Measurements from ENCODE around the gene NRBP1.

The NRBP1 gene

DNA sequence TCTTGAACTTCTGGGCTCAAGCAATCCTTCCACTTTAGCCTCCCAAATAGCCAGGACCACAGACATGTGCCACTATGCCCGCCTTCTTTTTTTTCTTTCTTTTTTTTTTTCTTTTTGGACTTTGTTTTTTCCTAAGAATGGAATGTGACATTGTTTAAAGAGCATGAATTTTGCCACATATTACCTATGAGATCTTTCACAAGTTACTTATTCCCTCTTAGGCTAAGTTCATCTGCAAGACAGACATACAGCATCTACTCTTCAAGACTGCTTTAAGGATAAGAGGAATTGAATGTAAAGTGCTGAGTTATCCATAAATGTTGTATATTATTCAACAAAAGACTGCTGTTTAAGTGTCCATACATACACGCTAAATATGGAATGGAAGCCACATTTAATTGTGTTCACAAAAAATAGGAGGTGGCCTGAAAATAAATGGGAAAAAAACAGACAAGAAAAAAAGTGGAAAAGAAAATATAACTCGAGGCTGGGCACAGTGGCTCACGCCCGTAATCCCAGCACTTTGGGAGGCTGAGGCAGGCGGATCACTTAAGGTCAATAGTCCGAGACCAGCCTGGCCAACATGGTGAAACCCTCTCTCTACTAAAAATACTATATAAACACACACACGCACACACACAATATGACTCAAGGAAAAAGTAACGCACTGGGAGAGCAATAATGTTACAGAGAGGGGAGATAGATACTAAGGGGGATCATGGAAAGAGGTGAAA, 15.8 kb upstream of the NRBP1 start:
- H4K8ac ChIP-seq (ENCODE audit: low read length): no peak overlapping the region
- no peak overlapping the region for H3K23ac ChIP-seq (ENCODE audit: low read length in 2 of 2)
- no peak for DNase-seq
- H2AFZ ChIP-seq (ENCODE audit: low read depth, low read length): no peak overlapping the region
- H3K4me3 ChIP-seq (ENCODE audit: insufficient read depth in 1 of 2, low read depth in 1 of 2, low read length in 2 of 2): no peak overlapping the region
- 92% methylated on average over 6 of the region's 9 CpGs for WGBS
- no peak overlapping the region for H4K91ac ChIP-seq (ENCODE audit: low read length)
- H2AK5ac ChIP-seq (ENCODE audit: low read length, severe bottlenecking): no peak overlapping the region
- no peaks in the 10 kb centered on the region for H3K36me3 ChIP-seq (ENCODE audit: control insufficient read depth in 1 of 2, insufficient read depth in 2 of 2, low read depth in 1 of 2, low read length in 2 of 2)
- no peak overlapping the region for H2BK15ac ChIP-seq (ENCODE audit: low read depth, poor library complexity, severe bottlenecking)
- no peak overlapping the region for H2BK120ac ChIP-seq (ENCODE audit: low read depth, low read length)
- no peaks in the 10 kb centered on the region for H3K4me1 ChIP-seq (ENCODE audit: control insufficient read depth, insufficient read depth, low read depth, low read length)
- H3K27me3 ChIP-seq (ENCODE audit: control insufficient read depth in 1 of 2, insufficient read depth in 1 of 2, low read length in 2 of 2): no peaks in the 10 kb centered on the region
- H3K18ac ChIP-seq (ENCODE audit: low read depth in 1 of 2, low read length in 2 of 2): no peak overlapping the region
- no peak overlapping the region for H2BK12ac ChIP-seq (ENCODE audit: low read length in 2 of 2)
- no peak overlapping the region for H3K4me2 ChIP-seq (ENCODE audit: low read length, poor library complexity, severe bottlenecking)
- no peak overlapping the region for H3K4ac ChIP-seq (ENCODE audit: low read depth in 1 of 2, low read length in 2 of 2)
- H3K14ac ChIP-seq (ENCODE audit: low read length in 2 of 2): no peak overlapping the region
- H2BK5ac ChIP-seq (ENCODE audit: low read depth, low read length, poor library complexity, severe bottlenecking): no peak overlapping the region
- no peak overlapping the region for H3K27ac ChIP-seq (ENCODE audit: low read length, poor library complexity, severe bottlenecking)
- no peaks in the 10 kb centered on the region for H3K79me1 ChIP-seq (replicated peaks; ENCODE audit: low read length, poor library complexity, severe bottlenecking)
- H3K9me3 ChIP-seq (ENCODE audit: control insufficient read depth, low read length): no peaks in the 10 kb centered on the region
- H3K9ac ChIP-seq (ENCODE audit: low read length): no peak overlapping the region

DNA sequence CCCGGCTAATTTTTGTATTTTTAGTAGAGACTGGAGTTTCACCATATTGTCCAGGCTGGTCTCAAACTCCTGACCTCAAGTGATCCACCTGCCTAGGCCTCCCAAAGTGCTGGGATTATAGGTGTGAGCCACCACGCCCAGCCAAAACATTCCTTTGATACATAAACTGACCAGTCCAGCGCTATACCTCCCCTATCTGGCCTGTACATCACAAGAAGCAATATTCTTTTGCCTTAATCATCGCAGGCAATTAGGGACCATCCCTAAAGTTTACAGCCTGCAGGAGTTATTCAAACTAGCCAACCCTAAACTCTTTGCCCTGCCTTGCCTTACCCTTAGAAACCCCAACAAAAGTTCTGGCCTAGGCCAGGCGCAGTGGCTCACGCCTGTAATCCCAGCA, 12.3 kb upstream of the NRBP1 start:
- no peaks in the 10 kb centered on the region for H3K9me3 ChIP-seq (ENCODE audit: control insufficient read depth, low read length)
- H2BK15ac ChIP-seq (ENCODE audit: low read depth, poor library complexity, severe bottlenecking): no peak overlapping the region
- no peak overlapping the region for H3K14ac ChIP-seq (ENCODE audit: low read length in 2 of 2)
- DNase-seq: no peak
- H2BK12ac ChIP-seq (ENCODE audit: low read length in 2 of 2): no peak overlapping the region
- WGBS: 88% methylated on average over 6 of the region's 6 CpGs
- no peak overlapping the region for H2BK120ac ChIP-seq (ENCODE audit: low read depth, low read length)
- no peak overlapping the region for H3K4ac ChIP-seq (ENCODE audit: low read depth in 1 of 2, low read length in 2 of 2)
- no peak overlapping the region for H2AK5ac ChIP-seq (ENCODE audit: low read length, severe bottlenecking)
- H2AFZ ChIP-seq (ENCODE audit: low read depth, low read length): no peak overlapping the region
- H4K91ac ChIP-seq (ENCODE audit: low read length): no peak overlapping the region
- no peak overlapping the region for H3K4me2 ChIP-seq (ENCODE audit: low read length, poor library complexity, severe bottlenecking)
- H2BK5ac ChIP-seq (ENCODE audit: low read depth, low read length, poor library complexity, severe bottlenecking): no peak overlapping the region
- no peak overlapping the region for H4K8ac ChIP-seq (ENCODE audit: low read length)
- no peaks in the 10 kb centered on the region for H3K27me3 ChIP-seq (ENCODE audit: control insufficient read depth in 1 of 2, insufficient read depth in 1 of 2, low read length in 2 of 2)
- no peaks in the 10 kb centered on the region for H3K36me3 ChIP-seq (ENCODE audit: control insufficient read depth in 1 of 2, insufficient read depth in 2 of 2, low read depth in 1 of 2, low read length in 2 of 2)
- no peak overlapping the region for H3K18ac ChIP-seq (ENCODE audit: low read depth in 1 of 2, low read length in 2 of 2)
- no peak overlapping the region for H3K4me3 ChIP-seq (ENCODE audit: insufficient read depth in 1 of 2, low read depth in 1 of 2, low read length in 2 of 2)
- H3K27ac ChIP-seq (ENCODE audit: low read length, poor library complexity, severe bottlenecking): no peak overlapping the region
- H3K23ac ChIP-seq (ENCODE audit: low read length in 2 of 2): peak overlapping the region in 1 of 2 experiments; percentile 50
- no peak overlapping the region for H3K9ac ChIP-seq (ENCODE audit: low read length)
- no peaks in the 10 kb centered on the region for H3K79me1 ChIP-seq (replicated peaks; ENCODE audit: low read length, poor library complexity, severe bottlenecking)
- no peaks in the 10 kb centered on the region for H3K4me1 ChIP-seq (ENCODE audit: control insufficient read depth, insufficient read depth, low read depth, low read length)

DNA sequence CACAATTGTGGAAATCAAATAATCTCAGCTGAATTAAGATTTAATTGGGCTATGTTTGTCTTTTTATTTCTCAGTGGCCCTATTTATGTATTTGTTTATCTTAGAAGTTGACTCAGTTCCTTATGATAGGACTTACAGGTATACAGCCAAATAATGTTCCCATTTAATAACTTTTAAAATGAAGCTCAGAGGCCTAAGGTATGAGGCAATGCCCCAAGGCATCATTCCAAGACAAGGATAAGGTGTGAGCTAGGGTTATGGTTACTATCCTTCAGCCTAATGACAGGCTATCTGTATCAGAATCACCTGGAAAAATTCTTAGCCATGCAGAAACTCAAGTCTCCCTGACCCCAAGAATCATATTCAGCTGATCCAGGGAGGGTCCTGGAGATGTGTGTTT, 7.4 kb upstream of the NRBP1 start:
- H3K23ac ChIP-seq (ENCODE audit: low read length in 2 of 2): no peak overlapping the region
- H3K14ac ChIP-seq (ENCODE audit: low read length in 2 of 2): no peak overlapping the region
- no peak overlapping the region for H2AFZ ChIP-seq (ENCODE audit: low read depth, low read length)
- H2BK120ac ChIP-seq (ENCODE audit: low read depth, low read length): no peak overlapping the region
- H3K27ac ChIP-seq (ENCODE audit: low read length, poor library complexity, severe bottlenecking): no peak overlapping the region
- no peak overlapping the region for H2BK5ac ChIP-seq (ENCODE audit: low read depth, low read length, poor library complexity, severe bottlenecking)
- no peaks in the 10 kb centered on the region for H3K79me1 ChIP-seq (replicated peaks; ENCODE audit: low read length, poor library complexity, severe bottlenecking)
- no peak overlapping the region for H3K4ac ChIP-seq (ENCODE audit: low read depth in 1 of 2, low read length in 2 of 2)
- no peak overlapping the region for H3K18ac ChIP-seq (ENCODE audit: low read depth in 1 of 2, low read length in 2 of 2)
- no peak overlapping the region for H4K8ac ChIP-seq (ENCODE audit: low read length)
- no peak overlapping the region for H2BK12ac ChIP-seq (ENCODE audit: low read length in 2 of 2)
- H2AK5ac ChIP-seq (ENCODE audit: low read length, severe bottlenecking): no peak overlapping the region
- H3K27me3 ChIP-seq (ENCODE audit: control insufficient read depth in 1 of 2, insufficient read depth in 1 of 2, low read length in 2 of 2): no peaks in the 10 kb centered on the region
- no peak for DNase-seq
- H3K36me3 ChIP-seq (ENCODE audit: control insufficient read depth in 1 of 2, insufficient read depth in 2 of 2, low read depth in 1 of 2, low read length in 2 of 2): no peaks in the 10 kb centered on the region
- no peaks in the 10 kb centered on the region for H3K9me3 ChIP-seq (ENCODE audit: control insufficient read depth, low read length)
- H3K4me1 ChIP-seq (ENCODE audit: control insufficient read depth, insufficient read depth, low read depth, low read length): no peaks in the 10 kb centered on the region
- H2BK15ac ChIP-seq (ENCODE audit: low read depth, poor library complexity, severe bottlenecking): no peak overlapping the region
- no peak overlapping the region for H3K4me3 ChIP-seq (ENCODE audit: insufficient read depth in 1 of 2, low read depth in 1 of 2, low read length in 2 of 2)
- no peak overlapping the region for H3K4me2 ChIP-seq (ENCODE audit: low read length, poor library complexity, severe bottlenecking)
- no peak overlapping the region for H3K9ac ChIP-seq (ENCODE audit: low read length)
- H4K91ac ChIP-seq (ENCODE audit: low read length): no peak overlapping the region

DNA sequence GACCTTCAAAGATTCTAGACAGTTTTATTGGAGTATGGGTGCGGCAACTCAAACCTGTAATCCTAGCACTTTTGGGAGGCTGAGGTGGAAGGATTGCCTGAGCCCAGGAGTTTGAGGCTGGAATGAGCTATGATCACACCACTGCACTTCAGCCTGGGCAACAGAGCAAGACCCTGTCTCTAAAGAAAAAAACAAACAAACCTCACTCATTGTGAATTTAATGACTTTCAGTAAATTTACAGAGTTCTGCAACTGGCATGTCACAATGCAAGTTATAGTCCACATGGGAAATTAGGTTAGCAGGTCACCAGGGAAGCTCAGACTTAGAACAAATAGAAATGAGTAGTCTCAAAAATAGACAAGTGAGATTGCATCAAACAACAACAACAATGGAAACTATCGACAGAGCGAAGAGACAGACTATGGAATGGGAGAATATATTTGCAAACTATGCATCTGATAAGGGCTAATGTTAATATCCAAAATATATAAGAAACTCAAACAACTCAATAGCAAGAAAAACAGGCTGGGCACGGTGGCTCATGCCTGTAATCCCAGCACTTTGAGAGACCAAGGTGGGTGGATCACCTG, 6.7 kb upstream of the NRBP1 start:
- Histone ChIP-seq H2BK5ac (ENCODE audit: low read depth, low read length, poor library complexity, severe bottlenecking) (no peak overlapping the region), H3K18ac (ENCODE audit: low read depth in 1 of 2, low read length in 2 of 2) (no peak overlapping the region), H3K27me3 (ENCODE audit: control insufficient read depth in 1 of 2, insufficient read depth in 1 of 2, low read length in 2 of 2) (no peaks in the 10 kb centered on the region), H3K4me3 (ENCODE audit: insufficient read depth in 1 of 2, low read depth in 1 of 2, low read length in 2 of 2) (no peak overlapping the region), H3K23ac (ENCODE audit: low read length in 2 of 2) (no peak overlapping the region), H3K4me1 (ENCODE audit: control insufficient read depth, insufficient read depth, low read depth, low read length) (no peaks in the 10 kb centered on the region), H2BK15ac (ENCODE audit: low read depth, poor library complexity, severe bottlenecking) (no peak overlapping the region), H3K79me1 (replicated peaks; ENCODE audit: low read length, poor library complexity, severe bottlenecking) (no peaks in the 10 kb centered on the region), H3K36me3 (ENCODE audit: control insufficient read depth in 1 of 2, insufficient read depth in 2 of 2, low read depth in 1 of 2, low read length in 2 of 2) (no peaks in the 10 kb centered on the region), H2BK12ac (ENCODE audit: low read length in 2 of 2) (no peak overlapping the region), H2BK120ac (ENCODE audit: low read depth, low read length) (no peak overlapping the region), H3K14ac (ENCODE audit: low read length in 2 of 2) (no peak overlapping the region), H4K8ac (ENCODE audit: low read length) (no peak overlapping the region), H3K4me2 (ENCODE audit: low read length, poor library complexity, severe bottlenecking) (no peak overlapping the region), H2AK5ac (ENCODE audit: low read length, severe bottlenecking) (no peak overlapping the region), H2AFZ (ENCODE audit: low read depth, low read length) (no peak overlapping the region), H3K27ac (ENCODE audit: low read length, poor library complexity, severe bottlenecking) (no peak overlapping the region), H3K4ac (ENCODE audit: low read depth in 1 of 2, low read length in 2 of 2) (no peak overlapping the region), H3K9me3 (ENCODE audit: control insufficient read depth, low read length) (no peaks in the 10 kb centered on the region), H3K9ac (ENCODE audit: low read length) (no peak overlapping the region), H4K91ac (ENCODE audit: low read length) (no peak overlapping the region)
- WGBS: 94% methylated on average over 2 of the region's 4 CpGs
- DNase-seq: no peak

Data from mesenchymal stem cell (in vitro differentiated cells and primary cell).